DMS79 treated with DMSO at 0.1 percent for 48 hours (cell line): ENCODE data around the gene DOCK10.

ENCODE experiments used
- DNase-seq: peaks from one replicate; lab custom pipeline; 2025; lab: John Stamatoyannopoulos, UW

The DOCK10 gene

DNA sequence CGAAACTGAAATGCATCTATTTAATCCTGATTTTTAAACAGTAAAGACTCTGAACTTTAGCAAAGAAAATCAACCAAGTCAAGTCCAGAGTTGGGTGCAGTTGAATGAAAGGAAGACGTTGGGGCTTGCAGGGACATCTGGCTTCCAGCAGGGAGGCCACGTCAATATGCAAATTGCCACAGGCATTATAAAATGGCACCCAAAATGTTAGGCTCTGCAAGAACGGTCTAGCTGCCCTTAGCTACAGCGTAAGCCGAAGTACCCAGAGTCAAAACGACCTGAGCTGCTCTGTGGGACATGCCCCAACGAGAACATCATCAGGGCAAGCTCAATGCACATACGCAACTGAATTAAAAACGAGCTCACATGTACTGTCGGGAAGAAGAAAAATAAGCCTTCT is 30.7 kb downstream of the DOCK10 start:
- DNase-seq: no peak

DNA sequence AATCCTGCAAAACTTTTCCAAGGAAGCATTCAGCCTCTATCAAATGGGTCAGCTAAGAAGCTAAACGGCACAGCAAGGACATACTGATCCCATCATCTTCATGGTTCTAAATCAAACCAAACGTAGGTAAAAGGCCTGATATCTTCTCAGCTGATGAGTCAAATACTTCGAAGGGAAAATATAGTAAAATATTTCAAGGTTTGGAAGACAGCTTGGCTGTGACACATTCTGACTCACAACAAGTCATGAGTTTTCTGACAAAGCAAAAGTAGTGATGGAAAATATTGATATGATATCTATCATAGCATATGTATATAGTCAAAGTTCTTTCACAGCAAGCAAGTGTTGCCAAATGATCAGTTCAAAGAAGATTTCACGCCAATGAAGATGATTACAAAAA is 31.5 kb downstream of the DOCK10 start:
- DNase-seq: no peak

DNA sequence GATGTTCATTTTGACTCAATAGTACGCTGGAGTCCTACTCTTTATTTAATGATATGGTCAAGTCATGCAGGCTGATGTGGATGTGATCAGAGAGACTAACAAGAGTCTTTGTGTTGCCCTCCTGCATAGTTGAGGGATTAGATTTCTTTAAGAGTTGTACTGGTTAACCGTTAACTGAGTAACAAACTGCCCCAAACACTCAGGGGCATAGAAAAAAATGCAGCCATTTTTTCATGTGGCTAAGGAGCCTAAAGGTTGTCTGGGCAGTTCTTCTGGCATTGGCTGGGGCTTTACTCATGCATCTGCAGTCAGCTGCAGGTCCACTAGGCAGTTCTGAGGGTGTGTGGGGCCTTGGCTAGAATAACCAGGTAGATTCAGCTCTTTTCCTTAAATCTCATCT is 32.5 kb downstream of the DOCK10 start:
- DNase-seq: no peak

DNA sequence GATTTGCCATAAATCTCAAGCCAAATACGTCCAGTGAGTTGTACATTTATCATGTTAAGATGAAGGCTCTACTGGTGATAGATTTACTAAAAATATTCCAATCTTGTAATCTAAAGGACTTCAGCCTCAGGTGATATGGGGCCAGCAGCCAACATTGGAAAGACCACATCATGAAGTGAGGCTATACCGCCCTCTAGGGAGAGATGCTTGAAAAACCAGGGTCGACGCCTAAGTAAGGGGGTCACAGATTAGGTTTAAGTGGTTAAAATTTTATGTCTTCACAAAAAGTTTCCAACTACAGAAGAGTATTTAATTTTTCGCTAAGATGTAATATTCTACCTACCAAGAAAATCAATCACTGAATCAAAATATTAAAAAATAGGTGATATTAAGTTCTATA is 33.3 kb downstream of the DOCK10 start:
- no peak for DNase-seq

DNA sequence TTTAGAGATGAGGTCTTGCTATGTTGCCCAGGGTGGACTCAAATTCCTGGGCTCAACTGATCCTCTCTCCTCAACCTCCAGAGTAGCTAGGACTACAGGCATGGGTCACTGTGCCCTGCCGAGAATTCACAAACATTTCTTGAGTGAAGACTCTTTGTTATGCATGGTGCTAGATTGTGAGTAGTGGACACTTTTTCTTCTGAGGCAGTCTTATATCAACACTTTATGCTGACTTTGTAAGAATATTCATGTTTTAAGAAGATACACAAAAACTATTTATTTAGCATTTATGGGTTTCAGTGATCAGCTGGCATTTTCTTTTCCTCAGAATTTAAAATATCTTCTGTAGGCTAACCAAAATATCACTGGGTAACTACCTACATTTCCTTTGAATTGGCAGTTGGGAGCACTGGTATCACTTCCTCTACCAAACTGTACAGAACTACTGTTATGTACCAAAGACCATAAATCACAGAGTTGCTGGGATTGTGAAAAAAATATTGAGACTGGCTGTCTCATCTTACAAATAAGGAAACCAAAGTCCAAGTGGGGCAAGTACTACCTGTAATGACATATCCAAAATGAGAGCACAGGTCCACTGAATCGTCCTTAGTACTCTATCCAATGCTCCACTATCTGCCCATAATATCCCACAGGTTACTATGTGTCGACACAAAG is 34.0 kb downstream of the DOCK10 start:
- no peak for DNase-seq

DNA sequence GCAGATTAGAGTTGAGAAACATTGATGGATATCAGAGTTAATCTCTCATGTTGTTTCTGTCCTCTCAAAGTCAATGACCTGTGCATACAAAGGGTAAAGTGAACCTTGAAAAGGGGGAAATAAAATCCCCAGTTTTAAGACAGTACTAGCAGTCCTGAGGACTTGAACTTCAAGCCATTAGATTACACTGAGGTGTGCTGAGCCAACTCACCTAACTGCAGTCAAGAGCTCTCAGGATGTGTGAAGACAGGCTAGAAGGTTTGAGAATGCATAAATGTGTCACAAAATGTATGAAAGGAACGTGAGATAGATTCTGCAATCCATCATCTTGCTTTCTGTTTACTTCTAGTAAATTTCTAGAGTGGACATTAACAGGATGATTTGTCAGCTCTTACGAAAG is 35.5 kb downstream of the DOCK10 start:
- DNase-seq: no peak

DNA sequence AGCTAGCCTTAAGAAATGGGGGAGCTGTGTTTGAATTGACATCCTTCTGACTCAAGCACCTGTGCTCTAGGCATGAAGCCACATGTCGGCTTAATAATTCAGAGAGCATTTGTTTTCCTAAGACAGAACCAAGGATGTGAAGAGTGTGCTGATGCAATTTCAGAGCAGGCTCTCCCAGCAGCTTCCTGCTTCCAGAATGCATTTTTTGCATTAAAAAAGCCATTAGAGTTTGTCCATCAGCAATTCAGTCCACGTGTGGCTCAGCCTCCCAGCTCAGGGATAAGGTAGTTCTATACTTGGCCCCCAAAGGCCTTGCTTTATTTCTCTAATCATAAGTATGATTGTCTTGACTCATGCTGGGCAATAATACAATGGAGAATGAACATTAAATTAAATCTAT is 37.7 kb downstream of the DOCK10 start:
- no peak for DNase-seq

DNA sequence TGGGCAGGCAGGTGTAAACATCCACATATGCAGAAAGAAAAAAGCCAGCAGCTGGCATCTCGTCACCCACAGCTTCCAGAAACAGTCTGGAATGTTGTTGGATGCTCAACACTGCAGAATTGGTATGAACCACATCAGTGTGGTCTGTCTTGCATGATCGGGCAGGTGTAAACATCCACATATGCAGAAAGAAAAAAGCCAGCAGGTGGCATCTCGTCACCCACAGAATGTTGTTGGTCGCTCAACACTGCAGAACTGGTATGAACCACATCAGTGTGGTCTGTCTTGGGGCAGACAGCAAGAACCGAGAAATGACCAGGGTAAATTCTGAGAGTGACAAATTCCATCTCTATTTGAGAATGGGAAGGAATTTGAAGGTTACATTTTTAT is 39.6 kb downstream of the DOCK10 start:
- DNase-seq: no peak

DNA sequence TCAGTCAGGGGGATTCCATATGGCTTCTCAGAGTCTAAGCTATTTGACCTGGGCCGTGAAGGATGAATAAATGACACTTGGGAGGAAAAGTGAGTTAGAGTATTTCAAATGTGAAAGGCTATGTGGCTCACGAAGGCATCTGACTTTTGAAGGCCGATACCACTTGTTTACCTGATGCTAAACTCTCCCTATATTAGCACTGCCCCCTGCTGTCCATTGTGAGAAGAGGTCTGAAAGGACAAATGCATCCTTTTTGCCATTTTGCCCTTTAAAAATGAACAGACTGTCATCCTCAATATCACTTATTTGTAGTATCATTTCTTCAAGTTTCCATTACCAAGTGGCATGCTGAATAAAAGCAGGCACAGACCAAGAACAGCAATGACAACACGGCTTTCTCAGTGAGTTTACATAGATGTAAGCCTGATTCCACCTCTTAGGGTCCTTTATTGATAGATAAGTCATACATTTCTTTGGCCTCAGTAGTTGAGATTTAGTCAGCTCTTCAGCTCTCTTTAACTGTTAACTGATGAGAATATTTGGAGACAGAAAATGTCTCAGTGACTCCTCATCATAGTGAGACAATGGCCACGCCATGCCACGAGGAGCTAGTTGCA is 40.1 kb downstream of the DOCK10 start:
- no peak for DNase-seq

DNA sequence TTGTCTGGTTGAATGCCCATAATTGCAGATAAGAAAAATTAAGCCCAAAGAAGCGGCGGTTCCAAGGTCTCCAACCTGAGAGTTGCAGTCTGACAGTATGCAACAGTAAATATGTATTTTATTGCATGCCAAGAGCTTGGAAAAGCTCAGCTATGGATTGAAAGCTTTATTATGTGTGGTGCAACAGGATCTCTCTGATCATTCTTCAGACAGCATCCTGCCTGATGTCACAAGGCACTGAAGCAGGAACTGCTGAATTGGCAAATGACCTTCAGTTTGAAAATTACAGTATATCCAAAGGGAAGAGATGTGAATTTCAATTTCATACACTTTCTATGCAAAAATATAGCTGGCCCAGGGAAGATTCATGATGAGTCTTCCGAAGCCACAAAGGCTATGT is 42.5 kb downstream of the DOCK10 start:
- no peak for DNase-seq

DNA sequence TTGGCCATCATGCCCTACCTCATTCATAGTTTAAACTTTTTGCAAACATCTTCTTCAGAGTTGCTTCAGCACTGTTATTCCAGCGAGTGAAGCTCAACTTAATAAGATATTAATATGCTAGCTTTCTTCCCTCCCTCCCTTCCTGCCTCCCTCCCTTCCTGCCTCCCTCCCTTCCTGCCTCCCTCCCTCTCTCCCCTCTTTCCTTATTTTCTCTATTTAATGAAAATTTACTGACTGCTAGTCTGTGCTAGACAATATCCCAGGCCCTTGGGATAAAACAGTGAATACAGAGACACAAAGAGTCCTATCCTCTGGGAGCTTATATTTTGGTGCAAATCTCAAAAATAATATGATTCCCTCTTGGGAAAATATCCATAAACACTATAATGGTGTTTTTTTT is 42.9 kb downstream of the DOCK10 start:
- DNase-seq: no peak

DNA sequence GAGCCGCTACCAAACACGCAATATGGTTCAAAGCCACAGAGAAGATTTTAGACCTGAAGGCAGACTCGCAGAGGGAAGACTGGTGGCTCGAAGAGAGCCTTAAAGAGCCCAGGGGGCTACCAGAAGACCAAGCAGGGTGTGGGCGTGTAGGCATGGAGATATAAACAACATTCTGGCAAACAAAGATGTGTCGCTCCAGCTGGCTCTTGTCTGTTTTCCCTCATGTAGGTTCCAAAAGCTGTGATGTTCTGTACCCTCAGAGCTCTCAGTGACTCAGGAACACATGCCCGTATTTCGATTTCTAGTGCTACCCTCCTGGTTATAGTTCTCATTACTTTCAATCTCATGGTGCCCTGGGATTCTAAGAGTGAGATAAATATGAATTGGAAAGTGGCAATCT is 44.5 kb downstream of the DOCK10 start:
- no peak for DNase-seq

DNA sequence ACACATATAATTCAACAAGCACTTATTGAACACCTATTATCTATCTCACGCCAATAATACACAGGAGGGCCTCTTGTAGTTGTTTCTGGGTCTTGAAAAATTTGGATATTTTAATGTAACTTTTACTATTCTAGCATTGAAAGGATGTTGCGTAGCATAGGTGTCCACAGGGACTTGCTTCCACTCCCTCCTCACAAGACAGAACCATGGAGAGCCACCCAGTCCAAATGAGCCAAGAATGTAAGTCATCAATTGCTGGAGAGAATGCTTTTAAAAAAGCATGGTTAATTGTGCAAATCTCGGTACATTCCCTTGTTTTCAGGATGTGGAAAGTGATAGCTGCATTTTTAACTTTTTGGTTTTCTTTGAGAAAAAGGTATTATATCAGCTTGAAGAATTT is 46.8 kb downstream of the DOCK10 start:
- no peak for DNase-seq

DNA sequence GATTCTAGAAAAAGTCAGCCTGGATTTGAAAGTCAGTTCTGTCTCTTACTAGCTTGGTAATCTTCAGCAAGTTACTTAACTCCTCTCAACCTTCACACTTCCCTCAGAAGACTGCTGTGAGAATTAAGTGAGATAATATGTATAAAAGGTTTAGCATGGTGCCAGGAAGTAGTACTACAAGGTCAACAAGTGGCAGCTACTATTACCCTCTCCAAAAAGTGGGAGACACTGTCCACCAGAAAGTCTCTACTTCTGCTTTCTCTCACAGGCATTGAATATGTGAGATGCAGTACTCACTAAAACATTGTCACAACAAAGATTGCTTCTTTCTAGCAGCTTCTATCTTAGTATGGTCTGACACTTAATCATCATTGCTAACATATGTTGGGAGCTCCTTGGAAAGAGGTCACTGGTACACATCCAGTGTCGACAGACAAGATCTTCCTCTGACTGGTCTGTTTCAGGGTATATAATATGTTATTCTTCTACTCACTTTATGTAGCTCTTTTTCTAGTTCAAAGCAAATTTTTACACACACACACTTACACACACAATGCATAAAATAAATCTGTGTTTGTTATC is 47.9 kb downstream of the DOCK10 start:
- DNase-seq: no peak

DNA sequence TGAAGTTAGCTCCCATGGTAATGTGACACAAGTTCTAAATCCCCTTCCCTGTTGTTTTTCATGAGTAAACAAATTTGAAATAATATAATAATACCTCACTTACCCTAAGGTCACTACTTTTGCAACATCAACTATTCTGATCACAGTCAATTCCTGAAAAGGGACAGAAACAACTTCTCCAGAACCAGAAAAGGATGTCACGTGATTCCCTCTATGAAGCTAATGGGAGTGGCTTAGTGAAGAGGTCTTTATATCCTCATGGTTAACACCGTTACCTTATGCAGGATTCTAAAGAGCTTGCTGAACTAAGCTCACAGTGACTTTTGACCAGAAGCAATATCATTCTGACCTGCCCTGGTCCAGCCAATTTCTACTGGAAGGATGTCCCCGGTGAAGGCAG is 51.6 kb downstream of the DOCK10 start:
- DNase-seq: no peak

DNA sequence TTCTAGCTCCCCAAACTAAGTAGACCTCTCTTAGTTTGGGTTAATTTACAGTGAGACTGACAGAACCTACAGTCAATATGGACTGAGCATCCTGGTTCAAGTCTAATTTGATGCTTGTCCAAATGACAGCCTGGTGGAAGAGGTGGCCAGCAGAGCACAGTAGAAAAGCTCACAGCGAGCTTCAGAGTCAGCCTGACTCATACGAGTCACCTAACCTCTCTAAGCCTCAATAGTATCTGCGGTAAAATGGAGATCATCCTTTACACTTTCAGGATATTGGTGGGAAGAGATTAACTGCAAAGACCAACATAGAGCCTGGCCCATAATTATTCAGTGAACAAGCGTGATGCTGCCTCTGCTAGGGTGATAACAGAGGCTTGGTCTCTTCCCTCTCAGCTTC is 54.5 kb downstream of the DOCK10 start:
- no peak for DNase-seq

DNA sequence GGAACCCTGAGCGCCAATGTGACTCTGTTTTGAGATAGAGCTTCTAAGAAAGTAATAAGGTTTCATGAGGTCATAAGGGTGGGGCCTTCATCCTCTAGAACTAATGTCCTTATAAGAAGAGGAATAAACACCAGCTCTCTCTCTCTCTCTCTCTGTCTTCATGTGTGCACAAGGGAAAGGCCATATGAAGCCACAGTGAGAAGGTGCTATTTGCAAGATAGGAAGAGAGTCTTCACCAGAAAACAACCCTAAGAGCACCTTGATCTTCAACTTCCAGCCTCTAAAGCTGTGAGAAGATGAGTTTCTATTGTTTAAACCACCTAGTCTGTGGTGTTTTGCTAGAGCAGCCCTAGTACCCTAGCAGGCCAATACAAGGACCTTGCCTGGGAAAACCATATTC is 55.8 kb downstream of the DOCK10 start:
- DNase-seq: no peak

DNA sequence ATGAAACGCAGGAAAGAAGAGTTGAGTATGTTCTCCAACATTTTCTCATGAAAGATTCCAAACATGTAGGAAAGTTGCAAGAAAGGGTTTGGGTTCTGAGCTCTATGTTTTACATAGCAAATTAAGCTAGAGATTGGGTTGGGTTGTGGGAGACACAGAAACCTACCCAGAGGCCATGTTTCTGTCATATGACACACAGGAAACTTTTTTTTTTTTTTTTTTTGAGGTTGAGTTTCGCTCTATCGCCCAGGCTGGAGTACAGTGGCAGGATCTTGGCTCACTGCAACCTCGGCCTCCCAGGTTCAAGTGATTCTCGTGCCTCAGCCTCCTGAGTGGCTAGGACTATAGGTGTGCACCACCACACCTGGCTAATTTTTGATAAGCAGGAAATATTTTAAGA is 57.6 kb downstream of the DOCK10 start:
- no peak for DNase-seq

DNA sequence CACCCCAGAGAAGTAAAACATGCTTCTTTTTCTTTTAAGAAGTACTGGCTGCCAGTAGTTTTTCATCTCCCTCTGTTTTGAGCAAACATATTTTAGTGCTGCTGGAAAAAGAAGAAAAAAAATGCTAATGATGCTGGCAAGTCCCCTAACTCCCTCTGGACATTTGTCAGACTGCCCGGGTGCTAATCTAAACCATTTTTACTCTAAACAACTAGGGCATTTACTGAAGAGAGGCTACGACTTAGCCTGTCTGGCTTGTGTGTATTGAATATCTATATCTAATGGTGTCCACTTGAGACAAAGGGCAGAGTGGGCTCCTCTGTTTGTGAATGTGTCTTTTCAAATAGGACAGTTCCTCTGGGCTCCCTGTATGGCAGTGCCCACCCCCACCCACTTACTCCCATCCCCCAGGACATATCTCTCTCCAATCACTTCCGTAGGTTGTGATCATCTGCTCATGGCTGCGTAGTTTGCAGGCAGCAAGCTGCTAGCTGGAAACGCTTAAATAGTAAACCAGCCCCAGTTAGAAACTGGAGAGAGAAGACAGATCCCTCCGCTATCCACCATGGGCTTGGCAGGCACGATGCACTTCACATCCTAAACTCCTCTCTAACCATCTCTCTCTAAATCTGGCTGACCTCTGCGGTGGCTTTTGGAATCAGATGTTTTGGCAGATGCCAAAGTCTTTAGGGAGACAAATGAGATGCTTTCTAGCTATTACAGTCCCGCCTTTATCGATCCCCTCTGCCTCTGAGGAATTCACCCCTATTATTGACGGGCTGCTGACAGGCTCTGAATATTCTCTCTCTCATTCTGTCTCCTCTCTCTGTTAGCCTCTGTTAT is 58.3 kb downstream of the DOCK10 start:
- DNase-seq: no peak

DNA sequence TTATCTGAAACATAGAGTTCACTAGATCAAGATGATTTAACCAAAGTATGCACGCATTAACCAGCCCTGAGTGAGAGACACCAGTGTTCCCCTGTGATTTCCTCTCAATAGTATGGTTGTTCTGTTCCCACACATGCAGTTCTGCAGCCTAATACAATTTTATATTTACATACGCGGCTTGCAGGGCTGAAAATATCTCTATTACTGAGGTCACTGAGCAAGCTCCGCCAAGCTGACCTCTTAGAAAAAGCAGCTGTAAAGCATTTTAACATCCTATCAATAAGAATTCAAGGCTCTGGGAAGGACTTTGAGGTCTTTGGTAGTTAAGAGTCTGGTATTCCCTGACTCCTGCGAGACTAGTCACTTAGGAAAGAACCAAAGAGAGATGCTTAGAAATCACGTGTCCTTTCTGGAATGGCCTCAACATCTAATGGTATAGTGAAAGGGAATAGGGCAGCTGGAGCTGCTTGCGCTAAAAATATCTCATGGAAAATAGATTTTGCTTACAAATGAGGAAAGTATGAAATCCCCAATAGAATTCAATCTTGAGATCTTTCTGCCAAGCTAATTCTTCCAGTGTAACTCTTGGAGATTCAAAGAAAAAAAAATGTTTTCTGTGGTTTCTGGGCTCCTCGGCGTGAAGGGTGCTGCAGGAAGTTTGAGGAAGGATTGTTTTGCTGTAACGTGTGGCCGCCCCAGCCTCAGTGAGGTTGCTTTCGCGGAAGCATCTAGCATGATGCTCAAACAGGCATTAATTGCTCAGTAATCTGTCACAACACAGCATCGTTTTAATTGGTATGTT is 59.2 kb downstream of the DOCK10 start:
- no peak for DNase-seq

DNA sequence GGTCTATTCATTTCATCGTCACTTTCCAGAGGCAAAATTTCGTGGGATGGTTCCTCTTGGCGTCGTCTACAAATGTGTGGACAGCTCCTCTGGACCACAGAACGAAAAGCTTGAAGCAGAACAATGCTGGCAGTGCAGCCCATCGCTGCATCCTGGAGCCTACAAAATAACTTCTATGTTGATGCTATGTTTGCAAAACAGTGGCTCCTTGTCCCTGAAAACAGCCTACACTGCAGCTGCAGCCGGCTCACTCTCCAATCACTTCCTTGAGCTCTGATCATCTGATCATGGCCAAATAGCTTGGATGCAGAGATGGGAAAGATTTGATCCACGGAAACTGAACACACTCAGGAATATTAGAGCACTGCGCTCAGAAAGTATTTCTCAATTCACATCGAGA is 60.0 kb downstream of the DOCK10 start:
- DNase-seq: no peak
